BJ (cell line): ENCODE results near the gene DNAH1. TPM values are rescaled to one million over a fixed set of nuclear protein-coding genes. Genes with fewer than 3 reads are reported as not detected.

ENCODE experiments used
- CTCF ChIA-PET: fragments of 350-600 bp; formaldehyde crosslinking; extraction: SDS; loops from one replicate; lab custom pipeline; 2021; ENCODE audit warnings: antibody characterized with exemption, inconsistent platforms; lab: Yijun Ruan, JAX
- POLR2A ChIA-PET: fragments of 300-600 bp; sonication (Branson Sonifier 250); formaldehyde crosslinking; extraction: SDS; loops from one replicate; lab custom pipeline; 2021; ENCODE audit warnings: antibody characterized with exemption; lab: Charles Lee
- DNase-seq: peaks from one replicate; pipeline ENCODE4 v3.0.0-alpha.2; 2011; ENCODE audit warnings: low read depth
- H3K27me3 ChIP-seq: 2 replicates; pipeline ENCODE4 v1.6.0; 2011; ENCODE audit warnings: low read length; ENCODE audit not compliant: control insufficient read depth, insufficient read depth
- H3K36me3 ChIP-seq: 2 replicates; pipeline ENCODE4 v1.5.1; 2011; ENCODE audit warnings: low read length; ENCODE audit not compliant: control insufficient read depth, insufficient read depth
- H3K4me3 ChIP-seq: 2 replicates; pipeline ENCODE4 v1.5.1; 2011; ENCODE audit warnings: low read depth, mild to moderate bottlenecking, control low read depth, low read length
- CTCF ChIP-seq: IDR thresholded peaks from 2 replicates; pipeline ENCODE4 v1.5.1; 2011; ENCODE audit warnings: low read depth, mild to moderate bottlenecking, control low read depth, inconsistent platforms, low read length, moderate library complexity; ENCODE audit not compliant: insufficient read depth
- polyA plus RNA-seq: library from polyadenylated mRNA; depleted of rRNA; stranded (reverse); fragments of >200 nt; gene quantifications from 2 replicates; pipeline ENCODE4 v1.2.3, GENCODE V29; 2011

DNAH1 gene
- polyA plus RNA-seq, 1 experiment = 4.8 TPM

GRCh38 chr3:52436500-52437149, 120.5 kb downstream of the DNAH1 start:
- no peak for DNase-seq
- no peak for TF ChIP-seq CTCF
- Histone ChIP-seq H3K4me3 (no peak overlapping the region), H3K36me3 (no peaks in the 10 kb centered on the region), H3K27me3 (peaks cover 9% of the 10 kb centered on the region)
- CTCF ChIA-PET = interaction anchor here (0.6 to 16.0 kb wide), 3 partner anchors 8 to 96 kb away, joined by 3 to 445 read pairs (median 21); partner anchors contain the start of genes SEMA3G and TNNC1
- POLR2A ChIA-PET = no interaction called here

DNA sequence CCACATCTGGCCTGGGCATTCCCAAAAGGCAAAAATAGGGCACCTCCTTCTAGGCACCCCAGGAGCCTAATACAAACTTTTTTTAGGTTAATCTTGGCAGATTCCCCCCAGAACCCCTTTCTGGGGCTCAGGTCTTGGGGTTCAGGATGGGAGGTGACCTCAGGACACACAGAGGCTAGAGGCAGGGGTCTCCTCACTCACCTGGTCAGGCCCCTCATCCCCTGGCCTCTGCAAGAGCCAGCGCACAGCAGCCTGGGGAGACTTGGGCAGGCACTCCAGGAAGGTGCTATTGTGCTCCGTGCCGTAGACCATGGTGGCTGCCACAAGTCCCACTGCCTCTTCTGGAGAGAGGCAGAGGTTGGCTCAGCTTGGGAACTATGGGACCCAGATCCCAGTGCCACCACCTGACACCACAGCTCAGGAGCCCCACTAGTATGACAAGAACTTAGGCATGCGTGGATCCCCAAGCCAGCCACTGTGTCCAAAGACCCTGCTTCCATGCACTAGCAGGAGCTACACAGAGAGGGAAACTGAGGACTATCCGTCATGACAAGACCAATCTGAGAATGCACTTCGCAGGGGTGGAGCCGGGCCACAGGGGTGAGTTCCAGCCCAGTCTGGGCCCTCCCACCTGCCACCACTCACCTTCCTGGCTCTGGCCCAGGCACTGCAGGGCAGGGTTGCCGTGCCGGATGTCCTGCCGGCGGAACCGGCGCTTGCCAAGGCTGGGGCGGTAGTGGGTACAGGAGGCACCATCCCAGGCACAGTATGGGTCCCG, 121.4 kb downstream of the DNAH1 start:
- CTCF ChIA-PET = interaction anchor here (3.9 to 16.0 kb wide), 2 partner anchors 9 to 11 kb away, joined by 21 to 445 read pairs; partner anchors contain the start of genes SEMA3G and TNNC1
- no peak for TF ChIP-seq CTCF
- Histone ChIP-seq H3K27me3 (peaks cover 9% of the 10 kb centered on the region), H3K36me3 (no peaks in the 10 kb centered on the region), H3K4me3 (no peak overlapping the region)
- DNase-seq = no peak
- POLR2A ChIA-PET = interaction anchor here (0.6 kb wide), 1 partner anchor 200 kb away, joined by 3 read pairs; no protein-coding TSS in a partner anchor

GRCh38 chr3:52438104-52438376, 121.9 kb downstream of the DNAH1 start:
- ChIA-PET CTCF (interaction anchor here (3.9 to 16.0 kb wide), 2 partner anchors 10 to 11 kb away, joined by 21 to 445 read pairs; partner anchors contain the start of genes SEMA3G and TNNC1), POLR2A (interaction anchor here (0.6 kb wide), 1 partner anchor 201 kb away, joined by 3 read pairs; no protein-coding TSS in a partner anchor)
- peaks cover 9% of the 10 kb centered on the region for H3K27me3 ChIP-seq
- no peak for TF ChIP-seq CTCF
- H3K36me3 ChIP-seq = no peaks in the 10 kb centered on the region
- DNase-seq = no peak
- no peak overlapping the region for H3K4me3 ChIP-seq

- ChIA-PET CTCF (interaction anchor here (1.0 to 16.0 kb wide), 5 partner anchors 8 to 33 kb away, joined by 3 to 445 read pairs (median 4); partner anchors contain the start of genes SEMA3G and TNNC1), POLR2A (interaction anchor here (0.6 kb wide), 1 partner anchor 21 kb away, joined by 3 read pairs; no protein-coding TSS in a partner anchor)
- peaks cover 8% of the 10 kb centered on the region; the same call in 1 of the 2 replicates for H3K27me3 ChIP-seq
- TF ChIP-seq CTCF = no peak
- no peak for DNase-seq
- H3K36me3 ChIP-seq = no peaks in the 10 kb centered on the region
- no peak overlapping the region for H3K4me3 ChIP-seq
These were observed 122.7 kb downstream of the DNAH1 start for GRCh38 chr3:52438579-52439425.
